ENCODE measurements around the gene GNB5. TPM values are rescaled to one million over a fixed set of nuclear protein-coding genes. Genes with fewer than 3 reads are reported as not detected.

Gene GNB5
- total and polyA plus RNA-seq, 8 donors = 11.3 to 18.9 (median 14.5) TPM

DNA sequence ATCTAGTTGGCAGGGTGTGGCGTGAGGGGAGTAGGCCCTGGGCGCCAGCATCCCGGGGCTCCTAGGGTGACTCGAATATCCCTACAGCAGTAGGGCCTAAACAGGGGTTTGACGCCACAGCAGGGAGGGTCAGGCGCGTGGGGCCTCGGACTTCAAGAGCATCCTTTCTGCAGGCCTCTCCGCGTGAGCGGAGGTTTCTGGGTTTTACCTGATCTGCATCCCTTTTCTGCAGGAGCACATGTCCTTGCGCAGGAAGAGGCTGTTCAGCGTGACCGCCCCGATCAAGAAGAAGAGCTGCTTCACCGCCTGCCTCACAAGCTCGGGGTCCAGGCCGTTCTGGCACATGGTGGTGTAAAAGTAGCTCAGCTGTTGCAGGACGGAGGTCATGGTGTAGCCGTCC, 13.5 kb upstream of the GNB5 start:
- DNase-seq (no peak), ATAC-seq (no peak)
- Histone ChIP-seq H3K4me1 (no peaks in the 10 kb centered on the region), H3K27me3 (no peaks in the 10 kb centered on the region), H3K9me3 (no peaks in the 10 kb centered on the region), H3K27ac (no peak overlapping the region), H3K36me3 (peaks cover 0 to 21% of the 10 kb centered on the region in 2 donors), H3K4me3 (no peak overlapping the region)
- TF ChIP-seq, protein P1, sequence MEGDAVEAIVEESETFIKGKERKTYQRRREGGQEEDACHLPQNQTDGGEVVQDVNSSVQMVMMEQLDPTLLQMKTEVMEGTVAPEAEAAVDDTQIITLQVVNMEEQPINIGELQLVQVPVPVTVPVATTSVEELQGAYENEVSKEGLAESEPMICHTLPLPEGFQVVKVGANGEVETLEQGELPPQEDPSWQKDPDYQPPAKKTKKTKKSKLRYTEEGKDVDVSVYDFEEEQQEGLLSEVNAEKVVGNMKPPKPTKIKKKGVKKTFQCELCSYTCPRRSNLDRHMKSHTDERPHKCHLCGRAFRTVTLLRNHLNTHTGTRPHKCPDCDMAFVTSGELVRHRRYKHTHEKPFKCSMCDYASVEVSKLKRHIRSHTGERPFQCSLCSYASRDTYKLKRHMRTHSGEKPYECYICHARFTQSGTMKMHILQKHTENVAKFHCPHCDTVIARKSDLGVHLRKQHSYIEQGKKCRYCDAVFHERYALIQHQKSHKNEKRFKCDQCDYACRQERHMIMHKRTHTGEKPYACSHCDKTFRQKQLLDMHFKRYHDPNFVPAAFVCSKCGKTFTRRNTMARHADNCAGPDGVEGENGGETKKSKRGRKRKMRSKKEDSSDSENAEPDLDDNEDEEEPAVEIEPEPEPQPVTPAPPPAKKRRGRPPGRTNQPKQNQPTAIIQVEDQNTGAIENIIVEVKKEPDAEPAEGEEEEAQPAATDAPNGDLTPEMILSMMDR (IDR thresholded peaks at IDR 0.05) = no peak
- intact Hi-C loops (cut with DNase I) = loop anchor here in 1 of 2 donors (5.0 kb wide), 1 partner anchor 47 kb away; no protein-coding TSS in a partner anchor

DNA sequence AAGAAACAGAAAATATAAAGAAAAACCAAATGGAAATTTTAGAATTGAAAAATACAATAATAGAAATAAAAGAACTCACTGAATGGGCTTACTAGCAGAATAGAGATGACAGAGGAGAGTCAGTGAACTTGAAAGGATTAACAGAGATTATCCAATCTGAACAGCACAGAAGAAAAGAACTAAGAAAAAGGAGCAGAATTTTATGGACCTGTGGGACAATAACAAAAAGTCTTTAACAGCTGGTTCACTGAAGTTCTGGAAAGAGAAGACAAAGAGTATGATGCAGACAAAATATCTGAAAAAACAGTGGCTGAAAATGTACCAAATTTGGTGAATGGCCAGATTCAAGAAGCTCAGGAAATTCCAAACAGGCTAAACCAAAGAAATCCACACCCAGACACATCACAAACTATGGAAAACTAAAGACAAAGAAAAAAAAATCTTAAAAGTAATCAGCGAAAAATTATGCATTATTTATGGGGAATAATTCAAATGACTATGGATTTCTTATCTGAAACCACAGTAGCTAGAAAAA, 9.7 kb upstream of the GNB5 start:
- TF ChIP-seq, protein P1 (IDR thresholded peaks at IDR 0.05) = no peak
- intact Hi-C loops (cut with DNase I) = loop anchor here in 1 of 2 donors (5.0 kb wide), 1 partner anchor 44 kb away; no protein-coding TSS in a partner anchor
- H3K36me3 ChIP-seq = peaks cover 0 to 13% of the 10 kb centered on the region in 2 donors
- ATAC-seq (no peak), DNase-seq (no peak)
- no peaks in the 10 kb centered on the region for H3K4me1 ChIP-seq
- H3K27ac ChIP-seq = no peak overlapping the region
- H3K27me3 ChIP-seq = no peaks in the 10 kb centered on the region
- H3K9me3 ChIP-seq = no peaks in the 10 kb centered on the region
- H3K4me3 ChIP-seq = no peak overlapping the region

DNA sequence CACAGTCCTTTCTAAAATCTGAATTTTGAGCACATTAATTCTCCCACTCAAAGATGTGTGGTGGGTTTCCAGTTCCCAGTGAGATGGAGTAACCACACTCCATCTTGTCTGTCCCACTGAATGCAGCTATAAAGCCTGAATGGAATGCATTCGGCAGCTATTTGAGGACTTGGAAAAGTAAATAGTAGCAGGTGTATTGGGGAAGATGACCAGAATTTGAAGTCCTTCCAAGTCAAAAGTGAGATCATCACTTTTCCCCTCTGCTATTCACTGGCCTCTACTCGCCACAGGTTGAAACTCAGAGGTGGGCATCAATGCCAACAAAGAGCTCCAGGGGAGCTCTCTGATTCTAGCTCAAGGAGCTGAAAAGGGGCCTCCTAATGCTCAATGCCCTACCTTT, 8.1 kb upstream of the GNB5 start:
- H3K27ac ChIP-seq = no peak overlapping the region
- DNase-seq = no peak
- no peaks in the 10 kb centered on the region for H3K27me3 ChIP-seq
- H3K36me3 ChIP-seq = peaks cover 0 to 3% of the 10 kb centered on the region in 2 donors
- intact Hi-C loops (cut with DNase I) = no loop called here
- TF ChIP-seq, protein P1 (IDR thresholded peaks at IDR 0.05) = no peak
- H3K4me1 ChIP-seq = no peaks in the 10 kb centered on the region
- no peak for ATAC-seq
- H3K9me3 ChIP-seq = no peaks in the 10 kb centered on the region
- no peak overlapping the region for H3K4me3 ChIP-seq

DNA sequence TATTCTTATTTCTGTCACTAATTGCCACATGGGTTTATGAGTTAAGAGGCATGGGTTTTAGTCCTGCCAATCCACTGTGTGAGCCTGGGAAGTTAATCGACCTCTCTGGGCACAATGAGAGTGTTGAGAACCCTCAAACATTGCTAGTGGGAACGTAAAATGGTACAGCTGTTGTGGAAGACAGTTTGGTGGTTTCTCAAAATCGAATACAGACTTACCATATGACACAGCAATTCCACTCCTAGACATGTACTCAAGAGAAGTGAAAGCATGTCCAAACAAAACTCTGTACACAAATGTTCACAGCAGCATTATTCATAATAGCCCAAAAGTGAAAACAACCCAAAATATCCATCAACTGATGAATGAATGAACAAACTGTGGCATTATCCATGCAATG, 5.7 kb upstream of the GNB5 start:
- TF ChIP-seq, protein P1 (IDR thresholded peaks at IDR 0.05) = no peak
- no peak overlapping the region for H3K27ac ChIP-seq
- H3K9me3 ChIP-seq = no peaks in the 10 kb centered on the region
- no peaks in the 10 kb centered on the region for H3K27me3 ChIP-seq
- intact Hi-C loops (cut with DNase I) = no loop called here
- no peak overlapping the region for H3K4me3 ChIP-seq
- ATAC-seq (no peak), DNase-seq (no peak)
- no peaks in the 10 kb centered on the region for H3K4me1 ChIP-seq
- no peaks in the 10 kb centered on the region for H3K36me3 ChIP-seq

DNA sequence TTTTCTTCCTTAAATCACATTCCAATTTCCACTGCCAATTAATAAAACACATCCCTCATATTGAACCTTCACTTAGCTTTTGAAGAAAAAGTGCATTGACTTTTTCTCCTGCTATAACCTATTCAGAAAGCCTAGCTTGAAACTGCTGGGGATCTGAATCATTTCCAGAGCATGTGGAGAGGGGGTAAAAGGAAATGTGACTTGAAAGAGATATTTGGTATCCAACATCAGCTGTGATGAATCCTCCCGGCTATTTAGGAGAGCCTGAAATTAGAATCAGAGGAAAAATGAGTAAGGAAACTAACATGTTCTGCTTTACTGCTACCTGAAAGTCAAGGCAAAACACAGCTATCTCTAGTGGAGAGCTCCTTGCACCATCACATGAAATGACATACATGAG, 2.6 kb upstream of the GNB5 start:
- intact Hi-C loops (cut with DNase I) = no loop called here
- Histone ChIP-seq H3K36me3 (no peaks in the 10 kb centered on the region), H3K27ac (no peak overlapping the region), H3K4me1 (no peaks in the 10 kb centered on the region), H3K27me3 (no peaks in the 10 kb centered on the region), H3K9me3 (no peaks in the 10 kb centered on the region), H3K4me3 (no peak overlapping the region)
- no peak for ATAC-seq
- DNase-seq = no peak
- TF ChIP-seq, protein P1 (IDR thresholded peaks at IDR 0.05) = no peak
